GM23248 (cell line): ENCODE measurements around the gene PPP1R1B. TPM values are rescaled to one million over a fixed set of nuclear protein-coding genes. Genes with fewer than 3 reads are reported as not detected.

ENCODE experiments used
- DNase-seq: peaks from one replicate; pipeline ENCODE4 v3.0.0-alpha.2; 2015
- H2AFZ ChIP-seq: fragments of 200-600 bp; sonication (generic); 2 replicates; pipeline ENCODE4 v1.6.1; 2016; ENCODE audit warnings: antibody characterized with exemption
- H3F3A ChIP-seq: fragments of 200-600 bp; sonication (generic); 2 replicates; pipeline ENCODE4 v1.6.1; 2016; ENCODE audit warnings: mild to moderate bottlenecking, antibody characterized with exemption, mixed run types; ENCODE audit not compliant: insufficient read depth
- H3K27ac ChIP-seq: fragments of 200-600 bp; sonication (generic); 2 replicates; pipeline ENCODE4 v1.5.1; 2016; ENCODE audit warnings: mild to moderate bottlenecking
- H3K27me3 ChIP-seq: fragments of 200-600 bp; sonication (generic); replicated peaks from 2 replicates; pipeline ENCODE4 v1.6.1; 2016; ENCODE audit warnings: mild to moderate bottlenecking; ENCODE audit not compliant: insufficient read depth
- H3K36me3 ChIP-seq: fragments of 200-600 bp; sonication (generic); 2 replicates; pipeline ENCODE4 v1.6.1; 2016; ENCODE audit warnings: low read depth, mild to moderate bottlenecking
- H3K4me1 ChIP-seq: fragments of 200-600 bp; sonication (generic); 2 replicates; pipeline ENCODE4 v1.6.1; 2016; ENCODE audit warnings: mild to moderate bottlenecking; ENCODE audit not compliant: insufficient read depth
- H3K4me2 ChIP-seq: fragments of 200-600 bp; sonication (generic); one replicate; pipeline ENCODE4 v1.6.1; 2016; ENCODE audit warnings: mild to moderate bottlenecking; ENCODE audit not compliant: unreplicated experiment
- H3K4me3 ChIP-seq: fragments of 200-600 bp; sonication (generic); 2 replicates; pipeline ENCODE4 v1.5.1; 2016; ENCODE audit warnings: mild to moderate bottlenecking
- H3K79me2 ChIP-seq: fragments of 200-600 bp; sonication (generic); 2 replicates; pipeline ENCODE4 v1.6.1; 2016; ENCODE audit warnings: mild to moderate bottlenecking; ENCODE audit not compliant: insufficient read depth
- H3K9ac ChIP-seq: fragments of 200-600 bp; sonication (generic); 2 replicates; pipeline ENCODE4 v1.6.1; 2016; ENCODE audit warnings: mild to moderate bottlenecking
- H3K9me2 ChIP-seq: fragments of 200-600 bp; sonication (generic); 2 replicates; pipeline ENCODE4 v1.6.1; 2016; ENCODE audit warnings: mixed run types, mild to moderate bottlenecking, moderate library complexity; ENCODE audit not compliant: insufficient read depth
- H3K9me3 ChIP-seq: fragments of 200-600 bp; sonication (generic); one replicate; pipeline ENCODE4 v1.6.1; 2017; ENCODE audit warnings: low read depth
- H4K20me1 ChIP-seq: fragments of 200-600 bp; sonication (generic); 2 replicates; pipeline ENCODE4 v1.6.0; 2016; ENCODE audit not compliant: insufficient read depth
- EZH2 ChIP-seq: fragments of 200-600 bp; sonication (generic); IDR thresholded peaks from 2 replicates; pipeline ENCODE4 v1.6.1; 2018; ENCODE audit warnings: antibody characterized with exemption, mild to moderate bottlenecking; ENCODE audit not compliant: insufficient read depth, poor library complexity, severe bottlenecking
- EZH2phosphoT487 ChIP-seq: fragments of 200-600 bp; sonication (generic); IDR thresholded peaks from 2 replicates; pipeline ENCODE4 v1.6.1; 2018; ENCODE audit warnings: antibody characterized with exemption, moderate library complexity, mild to moderate bottlenecking, low read depth; ENCODE audit not compliant: insufficient read depth
- WGBS, 2 experiments: methylation state at CpG; one replicate each; pipeline ENCODE4 v1.1.6; 2015 to 2017; ENCODE audit warnings: low lambda C conversion rate in 2 of 2, low coverage in 1 of 2; ENCODE audit errors: missing lambda C conversion rate in 2 of 2; 5-methylcytosine and 5-hydroxymethylcytosine counted together
- in situ Hi-C: fragments of 300-500 bp; cut with MboI; formaldehyde crosslinking; loops from 2 replicates; pipeline ENCODE4 v1.15.0; 2020
- polyA plus RNA-seq: library from polyadenylated mRNA; unstranded; fragments of >200 nt; fragmentation: Nextera tagmentation; extraction: Ambion mirVana; gene quantifications from 2 replicates; pipeline ENCODE4 v1.2.1, GENCODE V29; 2016
- total RNA-seq: library from RNA; depleted of rRNA; stranded (reverse); fragments of >200 nt; shearing (Covaris generic); gene quantifications from 2 replicates; pipeline ENCODE4 v1.2.3, GENCODE V29; 2014

PPP1R1B gene
- total and polyA plus RNA-seq, 2 experiments from 2014 or later: not detected

DNA sequence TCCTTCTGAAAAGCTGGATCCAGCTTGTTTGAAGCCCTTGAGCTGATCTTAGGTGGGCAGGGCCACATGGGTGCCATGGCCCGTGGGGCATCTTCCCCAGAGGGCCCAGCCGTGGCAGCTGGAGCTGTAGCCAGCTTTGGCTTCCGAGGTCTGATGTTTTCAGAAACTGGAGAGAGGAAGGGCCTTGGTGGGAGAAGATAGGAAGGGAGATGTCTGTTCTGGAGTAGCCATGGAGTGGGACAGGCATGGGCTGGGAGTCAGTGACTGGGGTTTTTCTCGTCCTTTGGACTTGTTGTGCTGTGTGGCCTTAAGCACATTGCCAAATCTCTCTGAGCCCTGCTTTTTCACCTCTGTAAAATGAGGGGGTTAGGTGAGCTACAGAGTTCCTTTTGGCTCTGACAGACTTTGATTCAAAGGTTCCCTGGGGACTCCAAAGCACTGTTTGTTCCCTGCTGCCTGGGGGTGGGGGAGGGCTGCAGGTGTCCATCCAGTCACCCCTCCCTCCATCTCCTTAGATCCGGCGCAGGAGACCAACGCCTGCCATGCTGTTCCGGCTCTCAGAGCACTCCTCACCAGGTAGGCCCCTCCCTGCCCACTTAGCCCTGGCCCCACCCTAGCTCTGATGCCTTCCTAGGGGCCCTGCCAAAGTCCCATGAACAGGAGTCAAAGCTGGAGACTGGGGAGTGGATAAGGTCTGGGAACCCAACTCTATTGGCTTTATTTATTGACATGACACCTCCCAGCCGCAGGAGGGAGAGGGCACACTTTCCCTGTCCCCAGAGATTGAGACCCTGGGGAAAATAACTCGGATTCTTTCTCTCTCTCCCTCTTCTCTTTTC, 2.1 kb downstream of the PPP1R1B start:
- H3K27ac ChIP-seq: no peak overlapping the region
- in situ Hi-C loops: loop anchor here (10.0 kb wide), 1 partner anchor 126 kb away; no protein-coding TSS in a partner anchor
- no peak overlapping the region for H3K9ac ChIP-seq
- no peak overlapping the region for H3K4me3 ChIP-seq
- H3F3A ChIP-seq: no peaks in the 10 kb centered on the region
- no peaks in the 10 kb centered on the region for H3K9me3 ChIP-seq
- no peaks in the 10 kb centered on the region for H3K4me1 ChIP-seq
- WGBS, 2 experiments: 39 to 40% methylated on average over 10 of the region's 10 CpGs
- no peak overlapping the region for H3K4me2 ChIP-seq
- H2AFZ ChIP-seq: no peak overlapping the region
- no peak for DNase-seq
- H3K36me3 ChIP-seq: no peaks in the 10 kb centered on the region
- H3K27me3 ChIP-seq: peaks cover 44% of the 10 kb centered on the region
- TF ChIP-seq EZH2phosphoT487: no peak
- TF ChIP-seq EZH2: no peak
- H4K20me1 ChIP-seq: no peaks in the 10 kb centered on the region
- no peaks in the 10 kb centered on the region for H3K79me2 ChIP-seq
- H3K9me2 ChIP-seq: no peaks in the 10 kb centered on the region

DNA sequence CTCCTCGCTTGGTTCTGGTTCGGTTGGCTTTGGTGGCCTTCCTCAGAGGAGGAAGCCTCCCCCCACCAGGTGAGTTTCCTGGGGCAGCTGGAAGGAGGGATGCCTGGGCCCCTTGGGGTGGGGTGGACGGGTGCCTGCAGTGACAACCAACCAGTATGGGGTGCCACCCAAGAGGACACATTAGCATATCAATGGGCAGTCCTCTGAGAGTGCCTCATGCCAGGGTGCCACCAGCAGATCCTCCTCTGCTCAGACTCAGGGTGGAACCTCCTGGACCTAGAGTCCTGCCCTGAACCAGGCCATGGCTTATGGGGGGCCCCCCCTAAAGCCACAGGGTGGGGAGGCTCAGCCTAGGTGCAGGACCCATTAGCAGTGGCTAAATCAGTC, 2.7 kb downstream of the PPP1R1B start:
- H3K27ac ChIP-seq: no peak overlapping the region
- no peak overlapping the region for H2AFZ ChIP-seq
- 75 to 76% methylated on average over 3 of the region's 3 CpGs for WGBS, 2 experiments
- no peaks in the 10 kb centered on the region for H3K9me3 ChIP-seq
- TF ChIP-seq EZH2phosphoT487: no peak
- TF ChIP-seq EZH2: no peak
- peaks cover 44% of the 10 kb centered on the region for H3K27me3 ChIP-seq
- no peaks in the 10 kb centered on the region for H3F3A ChIP-seq
- in situ Hi-C loops: loop anchor here (10.0 kb wide), 1 partner anchor 125 kb away; no protein-coding TSS in a partner anchor
- H3K4me2 ChIP-seq: no peak overlapping the region
- no peaks in the 10 kb centered on the region for H3K9me2 ChIP-seq
- no peaks in the 10 kb centered on the region for H3K36me3 ChIP-seq
- no peak for DNase-seq
- H3K4me1 ChIP-seq: no peaks in the 10 kb centered on the region
- H3K79me2 ChIP-seq: no peaks in the 10 kb centered on the region
- no peak overlapping the region for H3K9ac ChIP-seq
- H3K4me3 ChIP-seq: no peak overlapping the region
- H4K20me1 ChIP-seq: no peaks in the 10 kb centered on the region

DNA sequence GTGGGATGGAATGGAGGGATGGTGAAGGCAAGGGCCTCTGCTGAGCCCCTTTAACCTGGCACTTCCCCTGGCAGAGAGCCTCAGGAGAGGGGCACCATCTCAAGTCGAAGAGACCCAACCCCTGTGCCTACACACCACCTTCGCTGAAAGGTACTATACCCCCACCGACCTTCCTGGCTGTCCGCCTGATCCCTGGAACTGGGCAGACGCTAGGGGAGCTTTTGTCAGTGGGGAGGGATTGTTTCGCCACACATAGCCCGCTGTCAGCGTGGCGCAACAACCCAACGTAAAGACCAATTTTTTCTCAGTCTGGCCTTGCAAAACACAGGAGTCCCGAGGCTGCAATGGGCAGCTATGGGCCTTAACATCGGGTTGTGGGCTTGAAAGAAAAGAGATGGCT, 3.1 kb downstream of the PPP1R1B start:
- Histone ChIP-seq H3K9me2 (no peaks in the 10 kb centered on the region), H4K20me1 (no peaks in the 10 kb centered on the region), H3K4me2 (no peak overlapping the region), H3K27ac (no peak overlapping the region), H3K27me3 (peaks cover 44% of the 10 kb centered on the region), H3K79me2 (no peaks in the 10 kb centered on the region), H3K9ac (no peak overlapping the region), H3K9me3 (no peaks in the 10 kb centered on the region), H3K4me3 (no peak overlapping the region), H2AFZ (no peak overlapping the region), H3F3A (no peaks in the 10 kb centered on the region), H3K4me1 (no peaks in the 10 kb centered on the region), H3K36me3 (no peaks in the 10 kb centered on the region)
- DNase-seq: no peak
- TF ChIP-seq EZH2: no peak
- TF ChIP-seq EZH2phosphoT487: no peak
- 69 to 73% methylated on average over 12 of the region's 12 CpGs for WGBS, 2 experiments
- in situ Hi-C loops: loop anchor here (10.0 kb wide), 1 partner anchor 125 kb away; no protein-coding TSS in a partner anchor

DNA sequence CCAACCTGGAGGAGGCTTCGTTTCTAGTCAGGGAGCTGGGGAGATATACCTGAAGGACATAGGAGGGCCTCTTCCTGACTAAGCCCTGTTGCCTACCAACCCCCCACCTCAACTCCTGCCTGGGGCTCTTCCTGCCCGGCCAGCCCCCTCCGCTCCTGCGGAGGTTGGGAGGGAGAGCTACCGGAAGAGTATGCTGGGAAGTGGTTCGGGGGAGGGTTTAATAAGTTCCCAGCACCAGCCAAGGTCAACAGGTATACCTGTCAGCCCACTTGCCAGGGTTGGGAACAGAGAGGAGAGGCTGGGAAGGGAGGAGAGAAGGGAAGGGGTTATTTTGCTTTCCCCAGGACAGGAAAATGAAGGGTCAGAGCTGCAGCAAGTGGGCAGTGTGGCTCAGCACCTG, 4.7 kb downstream of the PPP1R1B start:
- H3K4me1 ChIP-seq: peaks cover 2% of the 10 kb centered on the region; the same call in 1 of the 2 replicates
- H3K9ac ChIP-seq: no peak overlapping the region
- H3K79me2 ChIP-seq: no peaks in the 10 kb centered on the region
- H4K20me1 ChIP-seq: no peaks in the 10 kb centered on the region
- peaks cover 39% of the 10 kb centered on the region for H3K27me3 ChIP-seq
- no peak overlapping the region for H3K4me3 ChIP-seq
- no peaks in the 10 kb centered on the region for H3K36me3 ChIP-seq
- H3F3A ChIP-seq: no peaks in the 10 kb centered on the region
- in situ Hi-C loops: no loop called here
- no peak overlapping the region for H3K4me2 ChIP-seq
- H3K27ac ChIP-seq: no peak overlapping the region
- no peaks in the 10 kb centered on the region for H3K9me3 ChIP-seq
- TF ChIP-seq EZH2phosphoT487: no peak
- TF ChIP-seq EZH2: no peak
- no peak overlapping the region for H2AFZ ChIP-seq
- no peak for DNase-seq
- H3K9me2 ChIP-seq: no peaks in the 10 kb centered on the region
- WGBS, 2 experiments: 1 to 5% methylated on average over 6 of the region's 6 CpGs
